ENCODE measurements around the gene MTHFD2L.

The MTHFD2L gene

GRCh38 chr4:74252933-74253332 is 95.0 kb downstream of the MTHFD2L start:
- DNase-seq (ENCODE audit: low spot score): no peak

GRCh38 chr4:74254386-74254785 is 96.5 kb downstream of the MTHFD2L start:
- DNase-seq (ENCODE audit: low spot score): no peak

GRCh38 chr4:74255096-74255495 is 97.2 kb downstream of the MTHFD2L start:
- no peak for DNase-seq (ENCODE audit: low spot score)

- DNase-seq (ENCODE audit: low spot score): no peak
These were observed 101.0 kb downstream of the MTHFD2L start for GRCh38 chr4:74258963-74259362.

GRCh38 chr4:74260036-74260435 is 102.1 kb downstream of the MTHFD2L start:
- no peak for DNase-seq (ENCODE audit: low spot score)

GRCh38 chr4:74262522-74262921 is 104.6 kb downstream of the MTHFD2L start:
- DNase-seq (ENCODE audit: low spot score): peak; percentile 1

GRCh38 chr4:74263551-74263950 is 105.6 kb downstream of the MTHFD2L start:
- no peak for DNase-seq (ENCODE audit: low spot score)

- no peak for DNase-seq (ENCODE audit: low spot score)
These were observed 108.2 kb downstream of the MTHFD2L start for GRCh38 chr4:74266081-74266480.

GRCh38 chr4:74267998-74268606 is 110.2 kb downstream of the MTHFD2L start:
- DNase-seq (ENCODE audit: low spot score): no peak

- no peak for DNase-seq (ENCODE audit: low spot score)
These were observed 110.7 kb downstream of the MTHFD2L start for GRCh38 chr4:74268643-74269042.

- no peak for DNase-seq (ENCODE audit: low spot score)
These were observed 120.6 kb downstream of the MTHFD2L start for GRCh38 chr4:74278490-74278889.

- no peak for DNase-seq (ENCODE audit: low spot score)
These were observed 121.8 kb downstream of the MTHFD2L start for GRCh38 chr4:74279716-74280115.

- no peak for DNase-seq (ENCODE audit: low spot score)
These were observed 125.0 kb downstream of the MTHFD2L start for GRCh38 chr4:74282926-74283325.

- DNase-seq (ENCODE audit: low spot score): no peak
These were observed 125.7 kb downstream of the MTHFD2L start for GRCh38 chr4:74283614-74284013.

- DNase-seq (ENCODE audit: low spot score): no peak
These were observed 126.1 kb downstream of the MTHFD2L start for GRCh38 chr4:74284053-74284452.

- no peak for DNase-seq (ENCODE audit: low spot score)
These were observed 129.2 kb downstream of the MTHFD2L start for GRCh38 chr4:74287164-74287563.

- no peak for DNase-seq (ENCODE audit: low spot score)
These were observed 129.9 kb downstream of the MTHFD2L start for GRCh38 chr4:74287791-74288190.

- no peak for DNase-seq (ENCODE audit: low spot score)
These were observed 133.6 kb downstream of the MTHFD2L start for GRCh38 chr4:74291471-74291870.

GRCh38 chr4:74292111-74292870 is 134.4 kb downstream of the MTHFD2L start:
- DNase-seq (ENCODE audit: low spot score): no peak

GRCh38 chr4:74293558-74293957 is 135.6 kb downstream of the MTHFD2L start:
- DNase-seq (ENCODE audit: low spot score): no peak

- DNase-seq (ENCODE audit: low spot score): no peak
These were observed 136.8 kb downstream of the MTHFD2L start for GRCh38 chr4:74294681-74295080.

GRCh38 chr4:74297539-74297938 is 139.6 kb downstream of the MTHFD2L start:
- DNase-seq (ENCODE audit: low spot score): no peak

- no peak for DNase-seq (ENCODE audit: low spot score)
These were observed 146.2 kb downstream of the MTHFD2L start for GRCh38 chr4:74304095-74304625.

- no peak for DNase-seq (ENCODE audit: low spot score)
These were observed 147.1 kb downstream of the MTHFD2L start for GRCh38 chr4:74305000-74305399.

Measured in cerebellar cortex (tissue), 1 donor.